Measurements from ENCODE around the gene GDPD5. TPM values are rescaled to one million over a fixed set of nuclear protein-coding genes. Genes with fewer than 3 reads are reported as not detected.

Gene GDPD5
- total RNA-seq, 1 experiment from 2014 or later, result 12.2 TPM

- TF ChIP-seq HMGXB4 (CRISPR knock-in tag; IDR thresholded peaks at IDR 0.05) (peak; percentile 58; the same call in 1 of the 2 replicates), IRF1 (CRISPR knock-in tag; IDR thresholded peaks at IDR 0.05) (peak; percentile 72; the same call in 1 of the 2 replicates), SMAD3 (CRISPR knock-in tag; IDR thresholded peaks at IDR 0.05; ENCODE audit: borderline replicate concordance) (peak; percentile 44; the same call in 1 of the 2 replicates), USF2 (CRISPR knock-in tag; IDR thresholded peaks at IDR 0.05) (no peak), NR2C2 (CRISPR knock-in tag; IDR thresholded peaks at IDR 0.05) (no peak; the same call in 1 of the 2 replicates), CREM (CRISPR knock-in tag; IDR thresholded peaks at IDR 0.05) (peak; percentile 90), ZNF121 (CRISPR knock-in tag; IDR thresholded peaks at IDR 0.05) (no peak), IRF2 (CRISPR knock-in tag; IDR thresholded peaks at IDR 0.05; ENCODE audit: borderline replicate concordance, low read depth) (no peak), FOXK1 (CRISPR knock-in tag; IDR thresholded peaks at IDR 0.05) (0 out of 2 replicates have a peak, but pooled peaks have one; percentile 47), NR3C1 (CRISPR knock-in tag; conservative IDR thresholded peaks at IDR 0.05; ENCODE audit: low read depth) (no peak), ESRRA (CRISPR knock-in tag; IDR thresholded peaks at IDR 0.05; ENCODE audit: borderline replicate concordance) (no peak), GABPB1 (CRISPR knock-in tag; IDR thresholded peaks at IDR 0.05) (peak; percentile 80), ZNF263 (CRISPR knock-in tag; IDR thresholded peaks at IDR 0.05; ENCODE audit: low read depth) (no peak), ZMAT4 (CRISPR knock-in tag; IDR thresholded peaks at IDR 0.05) (no peak), FOXP1 (CRISPR knock-in tag; IDR thresholded peaks at IDR 0.05; ENCODE audit: borderline replicate concordance) (peak; percentile 90), ZNF671 (CRISPR knock-in tag; IDR thresholded peaks at IDR 0.05) (no peak), ZNF416 (CRISPR knock-in tag; IDR thresholded peaks at IDR 0.05) (no peak; the same call in 1 of the 2 replicates), CTCF (IDR thresholded peaks at IDR 0.05) (no peak), ZNF281 (CRISPR knock-in tag; IDR thresholded peaks at IDR 0.05) (no peak), PRDM15 (CRISPR knock-in tag; IDR thresholded peaks at IDR 0.05) (no peak), FOXJ3 (CRISPR knock-in tag; IDR thresholded peaks at IDR 0.05; ENCODE audit: borderline replicate concordance) (no peak), ZNF219 (CRISPR knock-in tag; IDR thresholded peaks at IDR 0.05; ENCODE audit: borderline replicate concordance) (no peak), ATF3 (CRISPR knock-in tag; conservative IDR thresholded peaks at IDR 0.05) (no peak), CBFB (CRISPR knock-in tag; IDR thresholded peaks at IDR 0.05; ENCODE audit: low read depth) (no peak), OVOL2 (CRISPR knock-in tag; IDR thresholded peaks at IDR 0.05; ENCODE audit: borderline replicate concordance) (no peak), ZNF232 (CRISPR knock-in tag; IDR thresholded peaks at IDR 0.05) (peak; percentile 73; the same call in 1 of the 2 replicates), ZNF138 (CRISPR knock-in tag; conservative IDR thresholded peaks at IDR 0.05) (no peak)
These were observed 126.2 kb downstream of the GDPD5 start, which contains the start of gene RPS3 (continued) for GRCh38 chr11:75399344-75400145.
